Natural killer cell treated with Interleukin-12 subunit alpha and Interleukin-12 subunit beta and Interleukin-15 and Interleukin-18, amount 100 ng/mL, for 72 hours (primary cell): Measurements from ENCODE around the gene ITGB7. TPM values are rescaled to one million over a fixed set of nuclear protein-coding genes. Genes with fewer than 3 reads are reported as not detected.

Source experiments
- ATAC-seq, 2 donors: fragments of 150-1000 bp; cut with Tn5 transposase in 1 of 2; sonication (Bioruptor Pico), chemical (Tn5 transposase) in 1 of 2; 2 replicates each; pipeline ENCODE4 v1.10.0; 2021
- DNase-seq: peaks from one replicate; pipeline ENCODE4 v3.0.0; 2022; ENCODE audit warnings: low spot score
- H3K27ac Mint-ChIP-seq, 2 donors: 1 replicate in 1 of 2; 2 replicates in 1 of 2; pipeline ENCODE4 v1.8.0; 2022; ENCODE audit warnings: mixed read lengths in 2 of 2, mild to moderate bottlenecking in 1 of 2, moderate library complexity in 1 of 2
- H3K27me3 Mint-ChIP-seq, 2 donors: 1 replicate in 1 of 2; 2 replicates in 1 of 2; pipeline ENCODE4 v1.8.0; 2022; ENCODE audit warnings: mixed read lengths in 2 of 2
- H3K36me3 Mint-ChIP-seq: one replicate; pipeline ENCODE4 v1.8.0; 2022; ENCODE audit warnings: mixed read lengths
- H3K4me1 Mint-ChIP-seq, 2 donors: 1 replicate in 1 of 2; 2 replicates in 1 of 2; pipeline ENCODE4 v1.8.0; 2022; ENCODE audit warnings: low read depth in 2 of 2, mixed read lengths in 2 of 2, mild to moderate bottlenecking in 1 of 2
- H3K4me3 Mint-ChIP-seq: one replicate; pipeline ENCODE4 v1.8.0; 2022; ENCODE audit warnings: mixed read lengths
- H3K9me3 Mint-ChIP-seq: 2 replicates; pipeline ENCODE4 v1.8.0; 2022; ENCODE audit warnings: mixed read lengths
- total RNA-seq, 2 donors: library from RNA; stranded (reverse); gene quantifications; one replicate each; pipeline ENCODE4 v1.2.3, GENCODE V29; 2022

ITGB7 gene
- total RNA-seq, 2 donors from 2014 or later: 53.0 to 81.0 TPM

- H3K36me3 Mint-ChIP-seq: no peaks in the 10 kb centered on the region
- H3K27me3 Mint-ChIP-seq: no peaks in the 10 kb centered on the region
- H3K4me1 Mint-ChIP-seq: peaks cover 8% of the 10 kb centered on the region in 2 donors
- DNase-seq (no peak), ATAC-seq (no peak)
- no peak overlapping the region for H3K4me3 Mint-ChIP-seq
- H3K9me3 Mint-ChIP-seq: no peaks in the 10 kb centered on the region
- H3K27ac Mint-ChIP-seq: no peak overlapping the region
Measured at GRCh38 chr12:53161119-53161911, 45.7 kb downstream of the ITGB7 start.

GRCh38 chr12:53160673-53161072 lies 46.4 kb downstream of the ITGB7 start:
- H3K27me3 Mint-ChIP-seq: no peaks in the 10 kb centered on the region
- no peak overlapping the region for H3K27ac Mint-ChIP-seq
- peaks cover 8% of the 10 kb centered on the region in 2 donors for H3K4me1 Mint-ChIP-seq
- ATAC-seq (no peak), DNase-seq (no peak)
- H3K9me3 Mint-ChIP-seq: no peaks in the 10 kb centered on the region
- H3K4me3 Mint-ChIP-seq: no peak overlapping the region
- no peaks in the 10 kb centered on the region for H3K36me3 Mint-ChIP-seq

- peak overlapping the region in 1 of 2 donors; percentile 86 for H3K27ac Mint-ChIP-seq
- no peaks in the 10 kb centered on the region for H3K27me3 Mint-ChIP-seq
- peaks cover 8% of the 10 kb centered on the region in 2 donors for H3K4me1 Mint-ChIP-seq
- ATAC-seq: no peak
- H3K4me3 Mint-ChIP-seq: no peak overlapping the region
- H3K9me3 Mint-ChIP-seq: no peaks in the 10 kb centered on the region
- DNase-seq: no peak
- H3K36me3 Mint-ChIP-seq: no peaks in the 10 kb centered on the region
Measured at GRCh38 chr12:53160000-53160399, 47.1 kb downstream of the ITGB7 start.

- H3K36me3 Mint-ChIP-seq: no peaks in the 10 kb centered on the region
- H3K4me1 Mint-ChIP-seq: peaks cover 8% of the 10 kb centered on the region in 2 donors
- no peaks in the 10 kb centered on the region for H3K27me3 Mint-ChIP-seq
- DNase-seq (peak; percentile 79), ATAC-seq (peak; percentile 92 to 93)
- peak overlapping the region; percentile 13 to 86 for H3K27ac Mint-ChIP-seq
- H3K4me3 Mint-ChIP-seq: no peak overlapping the region
- no peaks in the 10 kb centered on the region for H3K9me3 Mint-ChIP-seq
Measured at GRCh38 chr12:53159195-53159839, 47.7 kb downstream of the ITGB7 start.

- Mint-ChIP-seq H3K27me3 (no peaks in the 10 kb centered on the region), H3K9me3 (no peaks in the 10 kb centered on the region), H3K36me3 (no peaks in the 10 kb centered on the region), H3K4me3 (no peak overlapping the region), H3K4me1 (no peaks in the 10 kb centered on the region), H3K27ac (no peak overlapping the region)
- ATAC-seq (no peak), DNase-seq (no peak)
Measured at GRCh38 chr12:53152390-53152789, 54.7 kb downstream of the ITGB7 start.

GRCh38 chr12:53151039-53151438 lies 56.0 kb downstream of the ITGB7 start:
- ATAC-seq (no peak), DNase-seq (no peak)
- H3K36me3 Mint-ChIP-seq: no peaks in the 10 kb centered on the region
- no peak overlapping the region for H3K4me3 Mint-ChIP-seq
- no peaks in the 10 kb centered on the region for H3K27me3 Mint-ChIP-seq
- no peaks in the 10 kb centered on the region for H3K4me1 Mint-ChIP-seq
- H3K9me3 Mint-ChIP-seq: no peaks in the 10 kb centered on the region
- H3K27ac Mint-ChIP-seq: no peak overlapping the region

GRCh38 chr12:53147653-53148052 lies 59.4 kb downstream of the ITGB7 start:
- H3K9me3 Mint-ChIP-seq: no peaks in the 10 kb centered on the region
- no peak for ATAC-seq
- H3K4me1 Mint-ChIP-seq: no peaks in the 10 kb centered on the region
- no peak overlapping the region for H3K27ac Mint-ChIP-seq
- no peaks in the 10 kb centered on the region for H3K36me3 Mint-ChIP-seq
- no peak overlapping the region for H3K4me3 Mint-ChIP-seq
- no peaks in the 10 kb centered on the region for H3K27me3 Mint-ChIP-seq
- no peak for DNase-seq

- Mint-ChIP-seq H3K27me3 (no peaks in the 10 kb centered on the region), H3K27ac (no peak overlapping the region), H3K9me3 (no peaks in the 10 kb centered on the region), H3K36me3 (no peaks in the 10 kb centered on the region), H3K4me1 (no peaks in the 10 kb centered on the region), H3K4me3 (no peak overlapping the region)
- no peak for ATAC-seq
- no peak for DNase-seq
Measured at GRCh38 chr12:53147181-53147580, 59.9 kb downstream of the ITGB7 start.

- DNase-seq (no peak), ATAC-seq (no peak)
- Mint-ChIP-seq H3K27ac (no peak overlapping the region), H3K36me3 (no peaks in the 10 kb centered on the region), H3K9me3 (no peaks in the 10 kb centered on the region), H3K4me1 (no peaks in the 10 kb centered on the region), H3K27me3 (no peaks in the 10 kb centered on the region), H3K4me3 (no peak overlapping the region)
Measured at GRCh38 chr12:53145383-53146260, 61.4 kb downstream of the ITGB7 start.

GRCh38 chr12:53143355-53143754 lies 63.7 kb downstream of the ITGB7 start:
- no peaks in the 10 kb centered on the region for H3K9me3 Mint-ChIP-seq
- no peaks in the 10 kb centered on the region for H3K27me3 Mint-ChIP-seq
- no peaks in the 10 kb centered on the region for H3K36me3 Mint-ChIP-seq
- H3K4me3 Mint-ChIP-seq: no peak overlapping the region
- H3K4me1 Mint-ChIP-seq: no peaks in the 10 kb centered on the region
- no peak overlapping the region for H3K27ac Mint-ChIP-seq
- DNase-seq (no peak), ATAC-seq (no peak)

Other genes with a start within 250 kb of the ITGB7 start
- gene EIF4B, start 200.8 kb downstream of the ITGB7 start, total RNA-seq: 100 to 1,000 TPM; 340 to 372 TPM
- gene TNS2, start 157.2 kb downstream of the ITGB7 start, total RNA-seq: 1 to 10 TPM; 2.4 to 2.8 TPM
- 10 to 100 TPM; 56.5 to 60.3 TPM for gene SPRYD3, start 127.9 kb downstream of the ITGB7 start, total RNA-seq
- not detected for gene IGFBP6, start 109.6 kb downstream of the ITGB7 start, total RNA-seq
- under 1 TPM in 1 of 2 donors, not detected in 1; 0.26 TPM for gene SOAT2, start 103.8 kb downstream of the ITGB7 start, total RNA-seq
- 10 to 100 TPM; 34.6 to 53.1 TPM for gene ZNF740, start 26.5 kb downstream of the ITGB7 start, total RNA-seq
- gene CSAD, start 26.3 kb downstream of the ITGB7 start, total RNA-seq: 10 to 100 TPM; 26.0 to 43.2 TPM
- gene RARG, start 25.0 kb upstream of the ITGB7 start, total RNA-seq: 10 to 100 TPM in 1 of 2 donors, 1 to 10 TPM in 1; 5.8 to 13.3 TPM
- 100 to 1,000 TPM in 1 of 2 donors, 10 to 100 TPM in 1; 35.2 to 127 TPM for gene ESPL1, start 61.0 kb upstream of the ITGB7 start, total RNA-seq
- 100 to 1,000 TPM; 199 to 233 TPM for gene PFDN5, start 88.3 kb upstream of the ITGB7 start, total RNA-seq
- 10 to 100 TPM; 55.8 to 72.9 TPM for gene MYG1, start 92.4 kb upstream of the ITGB7 start, total RNA-seq
- gene AAAS, start 114.4 kb upstream of the ITGB7 start, total RNA-seq: 10 to 100 TPM; 56.7 to 96.2 TPM
- gene SP7, start 129.1 kb upstream of the ITGB7 start, total RNA-seq: not detected
- 10 to 100 TPM; 56.8 to 68.1 TPM for gene SP1, start 172.9 kb upstream of the ITGB7 start, total RNA-seq
- not detected for gene AMHR2, start 216.6 kb upstream of the ITGB7 start, total RNA-seq
- gene PRR13, start 234.5 kb upstream of the ITGB7 start, total RNA-seq: 100 to 1,000 TPM; 206 to 353 TPM
- gene PCBP2, start 244.9 kb upstream of the ITGB7 start, total RNA-seq: 100 to 1,000 TPM; 641 to 747 TPM